Measurements from ENCODE around the gene MAN1B1. TPM values are rescaled to one million over a fixed set of nuclear protein-coding genes. Genes with fewer than 3 reads are reported as not detected.

The MAN1B1 gene
- total and polyA plus RNA-seq, 2 of the 8 experiments (the other 6 are each of a cell fraction or from before 2014, with no cell fraction given) = 33.7 to 36.3 TPM

DNA sequence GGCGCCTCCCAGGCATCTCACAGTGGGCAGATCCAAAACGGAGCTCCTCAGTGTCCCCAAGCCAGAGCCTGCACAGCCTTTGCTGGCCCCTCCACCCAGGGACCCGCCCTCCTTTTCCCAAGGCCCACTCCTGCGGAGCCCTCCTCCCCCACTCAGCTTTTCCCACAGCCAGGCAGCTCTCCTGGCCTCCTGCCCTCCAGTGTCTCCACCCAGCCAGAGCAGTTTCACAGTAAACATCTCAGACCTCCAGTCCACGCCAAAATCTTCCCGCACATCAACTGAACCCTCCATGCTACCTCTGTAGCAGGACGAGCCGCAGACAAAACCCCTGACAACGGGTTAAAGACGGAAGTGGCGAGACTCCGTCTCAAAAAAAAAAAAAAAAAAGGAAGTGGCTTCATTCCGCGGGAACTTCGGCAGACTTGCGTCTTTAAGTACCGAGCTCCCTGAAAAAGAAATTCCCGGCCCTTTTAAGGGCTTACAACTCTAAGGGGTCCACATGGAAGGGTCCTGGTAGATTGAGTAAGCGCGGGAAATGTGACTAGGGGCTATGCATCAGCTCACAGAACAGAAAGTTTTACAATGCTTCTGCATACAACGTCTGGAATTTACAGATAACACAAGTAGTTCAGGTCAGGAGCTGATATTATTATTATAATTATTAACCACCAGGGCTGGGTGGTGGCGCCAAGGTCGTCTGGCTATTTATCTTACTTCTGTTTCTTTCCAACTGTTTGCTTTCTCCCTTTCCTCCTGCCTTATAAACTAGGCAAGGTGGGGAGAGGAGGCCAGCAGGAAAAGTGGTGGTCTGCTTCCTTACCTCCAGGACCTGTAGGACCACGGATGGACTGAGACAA, 40.7 kb downstream of the MAN1B1 start (continued):
- TF ChIP-seq E2F6 (IDR thresholded peaks at IDR 0.05) (no peak), BCL11A (IDR thresholded peaks at IDR 0.05; ENCODE audit: low read depth in 2 of 2, low read length in 2 of 2) (no peak), RBBP5 (IDR thresholded peaks at IDR 0.05; ENCODE audit: borderline replicate concordance, low read depth, low read length) (no peak), ASH2L (IDR thresholded peaks at IDR 0.05; ENCODE audit: low read length) (no peak), CEBPB (IDR thresholded peaks at IDR 0.05; ENCODE audit: low read depth, low read length) (no peak), TBP (IDR thresholded peaks at IDR 0.05; ENCODE audit: low read depth, low read length) (no peak), RNF2 (IDR thresholded peaks at IDR 0.05; ENCODE audit: borderline replicate concordance, low read depth, low read length, missing control alignments, poor library complexity, severe bottlenecking) (no peak)
- TF ChIP-seq, protein P1, sequence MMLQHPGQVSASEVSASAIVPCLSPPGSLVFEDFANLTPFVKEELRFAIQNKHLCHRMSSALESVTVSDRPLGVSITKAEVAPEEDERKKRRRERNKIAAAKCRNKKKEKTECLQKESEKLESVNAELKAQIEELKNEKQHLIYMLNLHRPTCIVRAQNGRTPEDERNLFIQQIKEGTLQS (IDR thresholded peaks at IDR 0.05; ENCODE audit: insufficient read depth, low read depth, low read length) = no peak
